ENCODE results near the gene DCTPP1. TPM values are rescaled to one million over a fixed set of nuclear protein-coding genes. Genes with fewer than 3 reads are reported as not detected.

The DCTPP1 gene
- total and polyA plus RNA-seq, 9 of the 15 experiments (the other 6 are each of a cell fraction or from before 2014, with no cell fraction given), result 45.0 to 132 (median 80.6) TPM

DNA sequence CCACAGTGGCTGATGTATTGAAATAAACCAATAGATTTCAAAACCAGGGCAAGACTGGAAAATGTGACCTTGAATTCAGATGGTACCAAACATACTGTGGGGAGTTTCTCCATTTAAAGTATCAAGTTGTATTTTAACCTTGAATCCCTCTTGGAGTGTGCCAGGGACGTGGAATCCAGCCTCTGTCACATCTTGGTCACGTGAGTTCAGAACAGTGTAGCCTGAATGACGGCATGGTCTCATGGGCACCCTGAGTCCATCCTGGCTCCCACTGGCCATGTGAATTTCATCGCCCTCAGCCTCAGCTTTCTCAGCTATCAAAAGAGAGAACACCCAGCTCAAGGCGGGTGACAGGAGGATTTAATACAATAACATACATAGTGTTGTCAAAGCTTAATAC, 15.7 kb downstream of the DCTPP1 start (continued):
- TF ChIP-seq, protein P1, sequence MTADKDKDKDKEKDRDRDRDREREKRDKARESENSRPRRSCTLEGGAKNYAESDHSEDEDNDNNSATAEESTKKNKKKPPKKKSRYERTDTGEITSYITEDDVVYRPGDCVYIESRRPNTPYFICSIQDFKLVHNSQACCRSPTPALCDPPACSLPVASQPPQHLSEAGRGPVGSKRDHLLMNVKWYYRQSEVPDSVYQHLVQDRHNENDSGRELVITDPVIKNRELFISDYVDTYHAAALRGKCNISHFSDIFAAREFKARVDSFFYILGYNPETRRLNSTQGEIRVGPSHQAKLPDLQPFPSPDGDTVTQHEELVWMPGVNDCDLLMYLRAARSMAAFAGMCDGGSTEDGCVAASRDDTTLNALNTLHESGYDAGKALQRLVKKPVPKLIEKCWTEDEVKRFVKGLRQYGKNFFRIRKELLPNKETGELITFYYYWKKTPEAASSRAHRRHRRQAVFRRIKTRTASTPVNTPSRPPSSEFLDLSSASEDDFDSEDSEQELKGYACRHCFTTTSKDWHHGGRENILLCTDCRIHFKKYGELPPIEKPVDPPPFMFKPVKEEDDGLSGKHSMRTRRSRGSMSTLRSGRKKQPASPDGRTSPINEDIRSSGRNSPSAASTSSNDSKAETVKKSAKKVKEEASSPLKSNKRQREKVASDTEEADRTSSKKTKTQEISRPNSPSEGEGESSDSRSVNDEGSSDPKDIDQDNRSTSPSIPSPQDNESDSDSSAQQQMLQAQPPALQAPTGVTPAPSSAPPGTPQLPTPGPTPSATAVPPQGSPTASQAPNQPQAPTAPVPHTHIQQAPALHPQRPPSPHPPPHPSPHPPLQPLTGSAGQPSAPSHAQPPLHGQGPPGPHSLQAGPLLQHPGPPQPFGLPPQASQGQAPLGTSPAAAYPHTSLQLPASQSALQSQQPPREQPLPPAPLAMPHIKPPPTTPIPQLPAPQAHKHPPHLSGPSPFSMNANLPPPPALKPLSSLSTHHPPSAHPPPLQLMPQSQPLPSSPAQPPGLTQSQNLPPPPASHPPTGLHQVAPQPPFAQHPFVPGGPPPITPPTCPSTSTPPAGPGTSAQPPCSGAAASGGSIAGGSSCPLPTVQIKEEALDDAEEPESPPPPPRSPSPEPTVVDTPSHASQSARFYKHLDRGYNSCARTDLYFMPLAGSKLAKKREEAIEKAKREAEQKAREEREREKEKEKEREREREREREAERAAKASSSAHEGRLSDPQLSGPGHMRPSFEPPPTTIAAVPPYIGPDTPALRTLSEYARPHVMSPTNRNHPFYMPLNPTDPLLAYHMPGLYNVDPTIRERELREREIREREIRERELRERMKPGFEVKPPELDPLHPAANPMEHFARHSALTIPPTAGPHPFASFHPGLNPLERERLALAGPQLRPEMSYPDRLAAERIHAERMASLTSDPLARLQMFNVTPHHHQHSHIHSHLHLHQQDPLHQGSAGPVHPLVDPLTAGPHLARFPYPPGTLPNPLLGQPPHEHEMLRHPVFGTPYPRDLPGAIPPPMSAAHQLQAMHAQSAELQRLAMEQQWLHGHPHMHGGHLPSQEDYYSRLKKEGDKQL (CRISPR knock-in tag; IDR thresholded peaks at IDR 0.05; ENCODE audit: borderline replicate concordance), result no peak
- no peak for TF ChIP-seq CBX5 (IDR thresholded peaks at IDR 0.05; ENCODE audit: borderline replicate concordance, low read depth)
- no peak for TF ChIP-seq ZFPM2 (CRISPR knock-in tag; IDR thresholded peaks at IDR 0.05)

DNA sequence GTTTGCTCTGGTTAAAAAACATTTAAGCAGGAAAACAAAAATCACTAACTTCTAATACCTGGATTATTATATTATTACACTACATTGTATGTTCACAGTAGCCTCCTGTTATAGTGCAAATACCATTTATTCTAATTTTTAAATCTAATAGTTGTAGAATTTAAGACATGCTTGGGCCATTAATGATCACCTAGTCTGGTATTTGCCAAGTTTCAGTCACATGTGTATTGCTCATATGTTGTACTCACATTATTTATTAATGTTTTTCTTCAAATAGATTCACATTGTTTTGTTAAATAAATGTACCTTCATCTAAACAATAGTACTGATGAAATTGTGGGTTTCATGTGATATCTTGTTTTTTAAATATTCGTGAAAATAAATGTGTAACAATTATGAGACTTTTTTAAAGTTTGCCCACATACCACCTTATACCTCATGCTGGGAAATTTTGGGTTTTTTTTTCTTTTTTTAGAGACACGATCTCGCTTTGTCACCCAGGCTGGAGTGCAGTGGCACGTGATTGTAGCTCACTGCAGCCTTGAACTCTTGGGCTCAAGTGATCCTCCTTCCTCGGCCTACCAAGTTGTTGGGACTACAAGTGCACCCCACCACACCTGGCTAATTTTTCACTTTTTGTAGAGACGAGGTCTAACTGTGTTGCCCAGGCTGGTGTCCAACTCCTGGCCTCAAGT, 16.6 kb downstream of the DCTPP1 start:
- Histone ChIP-seq H3K4me3 (no peak overlapping the region), H4K20me1 (replicated peaks; ENCODE audit: control insufficient read depth, insufficient read depth, low read length) (no peaks in the 10 kb centered on the region), H3K9me3 (replicated peaks; ENCODE audit: control insufficient read depth, insufficient read depth, low read depth, low read length) (no peaks in the 10 kb centered on the region), H2AFZ (ENCODE audit: low read depth, low read length) (no peak overlapping the region), H3K27ac (ENCODE audit: extremely low read depth, low read depth, low read length) (no peak overlapping the region), H3K9me1 (ENCODE audit: control insufficient read depth, insufficient read depth, low read length) (no peaks in the 10 kb centered on the region), H3K79me2 (ENCODE audit: control insufficient read depth, insufficient read depth, low read length) (peaks cover 37% of the 10 kb centered on the region), H3K4me1 (replicated peaks in 1 of 2; ENCODE audit: control insufficient read depth in 2 of 2, insufficient read depth in 2 of 2, low read length in 2 of 2) (peaks cover 7 to 8% of the 10 kb centered on the region in 2 experiments; a peak in 4 of 5 replicates), H3K9ac (ENCODE audit: insufficient read depth in 1 of 2, low read depth in 2 of 2, low read length in 2 of 2) (no peak overlapping the region), H3K4me2 (ENCODE audit: insufficient read depth, low read length) (no peak overlapping the region), H3K36me3 (ENCODE audit: control insufficient read depth, insufficient read depth, low read length) (peaks cover 67% of the 10 kb centered on the region), H3K27me3 (ENCODE audit: control insufficient read depth in 2 of 2, insufficient read depth in 2 of 2, low read length in 2 of 2) (no peaks in the 10 kb centered on the region)
- BruUV-seq (replicated peaks), result no TSS peak
- ChIA-PET CTCF (ENCODE audit: low intra/inter-chr PET ratio) (no interaction called here), POLR2A (no interaction called here)
- intact Hi-C loops (cut with micrococcal nuclease), result no loop called here
- FAIRE-seq (no peak), DNase-seq (ENCODE audit: extremely low read depth in 1 of 4, low spot score in 3 of 4) (no peak), ATAC-seq (no peak)
- TF ChIP-seq FOXA1 (IDR thresholded peaks at IDR 0.05; ENCODE audit: borderline replicate concordance), result no peak
- no peak for TF ChIP-seq ZSCAN32 (CRISPR knock-in tag; IDR thresholded peaks at IDR 0.05)
- no peak for TF ChIP-seq MAFG (tag; conservative IDR thresholded peaks at IDR 0.05)
- no peak for TF ChIP-seq TEAD1 (CRISPR knock-in tag; IDR thresholded peaks at IDR 0.05)
- TF ChIP-seq ELF2 (CRISPR knock-in tag; IDR thresholded peaks at IDR 0.05), result no peak
- TF ChIP-seq MAFK (IDR thresholded peaks at IDR 0.05; ENCODE audit: low read length), result no peak
- no peak for TF ChIP-seq SMARCA4 (IDR thresholded peaks at IDR 0.05)
- no peak for TF ChIP-seq NCOA6 (IDR thresholded peaks at IDR 0.05)
- TF ChIP-seq EWSR1 (IDR thresholded peaks at IDR 0.05; ENCODE audit: borderline replicate concordance, low read depth, partially characterized antibody), result no peak
- no peak for TF ChIP-seq HDAC1 (IDR thresholded peaks at IDR 0.05)
- no peak for TF ChIP-seq BHLHE40 (IDR thresholded peaks at IDR 0.05; ENCODE audit: low read length)
- TF ChIP-seq, protein P2, sequence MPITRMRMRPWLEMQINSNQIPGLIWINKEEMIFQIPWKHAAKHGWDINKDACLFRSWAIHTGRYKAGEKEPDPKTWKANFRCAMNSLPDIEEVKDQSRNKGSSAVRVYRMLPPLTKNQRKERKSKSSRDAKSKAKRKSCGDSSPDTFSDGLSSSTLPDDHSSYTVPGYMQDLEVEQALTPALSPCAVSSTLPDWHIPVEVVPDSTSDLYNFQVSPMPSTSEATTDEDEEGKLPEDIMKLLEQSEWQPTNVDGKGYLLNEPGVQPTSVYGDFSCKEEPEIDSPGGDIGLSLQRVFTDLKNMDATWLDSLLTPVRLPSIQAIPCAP (CRISPR knock-in tag; IDR thresholded peaks at IDR 0.05; ENCODE audit: borderline replicate concordance), result no peak
- TF ChIP-seq FUS (optimal IDR thresholded peaks at IDR 0.05; ENCODE audit: low read depth, low read length), result no peak
- TF ChIP-seq ZNF311 (CRISPR knock-in tag; IDR thresholded peaks at IDR 0.05), result no peak
- TF ChIP-seq DNMT1 (IDR thresholded peaks at IDR 0.05), result no peak
- in situ Hi-C loops (cut with MboI), result no loop called here
- WGBS (ENCODE audit: insufficient coverage, low coverage, missing lambda C conversion rate), result 83% methylated on average over 6 of the region's 6 CpGs

Measured in K562 (cell line).